ENCODE data around the gene SIGLEC6. TPM values are rescaled to one million over a fixed set of nuclear protein-coding genes. Genes with fewer than 3 reads are reported as not detected.

SIGLEC6 gene
- total RNA-seq, 1 donor: not detected

- H3K79me2 ChIP-seq (ENCODE audit: insufficient read depth, low read length): no peaks in the 10 kb centered on the region
- H2AFZ ChIP-seq (ENCODE audit: low read length): no peak overlapping the region
- no peak overlapping the region for H3K4me3 ChIP-seq (ENCODE audit: insufficient read depth, low read length)
- H3K4me2 ChIP-seq (ENCODE audit: insufficient read depth, low read length): no peak overlapping the region
- TF ChIP-seq CTCF (IDR thresholded peaks at IDR 0.05; ENCODE audit: extremely low read depth, low read depth, low read length): no peak
- no peak for DNase-seq (ENCODE audit: insufficient read length, low spot score, missing footprints)
- no peaks in the 10 kb centered on the region for H3K4me1 ChIP-seq (ENCODE audit: insufficient read depth, low read length)
- no peaks in the 10 kb centered on the region for H4K20me1 ChIP-seq (ENCODE audit: insufficient read depth, low read length)
- no peaks in the 10 kb centered on the region for H3K36me3 ChIP-seq (ENCODE audit: insufficient read depth, low read length)
- H3K27ac ChIP-seq (ENCODE audit: low read depth, low read length): no peak overlapping the region
- H3K9me3 ChIP-seq (ENCODE audit: low read depth, low read length): no peaks in the 10 kb centered on the region
- H3K27me3 ChIP-seq (ENCODE audit: insufficient read depth, low read length): no peaks in the 10 kb centered on the region
Measured at GRCh38 chr19:51469629-51470028, 61.8 kb downstream of the SIGLEC6 start.

GRCh38 chr19:51469162-51469561 lies 62.3 kb downstream of the SIGLEC6 start:
- H4K20me1 ChIP-seq (ENCODE audit: insufficient read depth, low read length): no peaks in the 10 kb centered on the region
- no peaks in the 10 kb centered on the region for H3K4me1 ChIP-seq (ENCODE audit: insufficient read depth, low read length)
- no peaks in the 10 kb centered on the region for H3K9me3 ChIP-seq (ENCODE audit: low read depth, low read length)
- H3K4me2 ChIP-seq (ENCODE audit: insufficient read depth, low read length): no peak overlapping the region
- DNase-seq (ENCODE audit: insufficient read length, low spot score, missing footprints): no peak
- H3K79me2 ChIP-seq (ENCODE audit: insufficient read depth, low read length): no peaks in the 10 kb centered on the region
- no peak overlapping the region for H2AFZ ChIP-seq (ENCODE audit: low read length)
- no peak for TF ChIP-seq CTCF (IDR thresholded peaks at IDR 0.05; ENCODE audit: extremely low read depth, low read depth, low read length)
- H3K4me3 ChIP-seq (ENCODE audit: insufficient read depth, low read length): no peak overlapping the region
- no peak overlapping the region for H3K27ac ChIP-seq (ENCODE audit: low read depth, low read length)
- no peaks in the 10 kb centered on the region for H3K36me3 ChIP-seq (ENCODE audit: insufficient read depth, low read length)
- peaks cover 4% of the 10 kb centered on the region for H3K27me3 ChIP-seq (ENCODE audit: insufficient read depth, low read length)

- no peak overlapping the region for H3K27ac ChIP-seq (ENCODE audit: low read depth, low read length)
- no peak overlapping the region for H2AFZ ChIP-seq (ENCODE audit: low read length)
- no peaks in the 10 kb centered on the region for H3K36me3 ChIP-seq (ENCODE audit: insufficient read depth, low read length)
- H3K4me2 ChIP-seq (ENCODE audit: insufficient read depth, low read length): no peak overlapping the region
- H3K79me2 ChIP-seq (ENCODE audit: insufficient read depth, low read length): no peaks in the 10 kb centered on the region
- no peaks in the 10 kb centered on the region for H4K20me1 ChIP-seq (ENCODE audit: insufficient read depth, low read length)
- DNase-seq (ENCODE audit: insufficient read length, low spot score, missing footprints): no peak
- H3K4me3 ChIP-seq (ENCODE audit: insufficient read depth, low read length): no peak overlapping the region
- TF ChIP-seq CTCF (IDR thresholded peaks at IDR 0.05; ENCODE audit: extremely low read depth, low read depth, low read length): no peak
- no peaks in the 10 kb centered on the region for H3K9me3 ChIP-seq (ENCODE audit: low read depth, low read length)
- H3K27me3 ChIP-seq (ENCODE audit: insufficient read depth, low read length): peaks cover 4% of the 10 kb centered on the region
- H3K4me1 ChIP-seq (ENCODE audit: insufficient read depth, low read length): no peaks in the 10 kb centered on the region
Measured at GRCh38 chr19:51468545-51468920, 62.9 kb downstream of the SIGLEC6 start.

- no peaks in the 10 kb centered on the region for H3K36me3 ChIP-seq (ENCODE audit: insufficient read depth, low read length)
- H3K4me1 ChIP-seq (ENCODE audit: insufficient read depth, low read length): no peaks in the 10 kb centered on the region
- H3K4me2 ChIP-seq (ENCODE audit: insufficient read depth, low read length): no peak overlapping the region
- no peak for TF ChIP-seq CTCF (IDR thresholded peaks at IDR 0.05; ENCODE audit: extremely low read depth, low read depth, low read length)
- no peaks in the 10 kb centered on the region for H3K79me2 ChIP-seq (ENCODE audit: insufficient read depth, low read length)
- no peaks in the 10 kb centered on the region for H3K9me3 ChIP-seq (ENCODE audit: low read depth, low read length)
- H4K20me1 ChIP-seq (ENCODE audit: insufficient read depth, low read length): no peaks in the 10 kb centered on the region
- H3K27me3 ChIP-seq (ENCODE audit: insufficient read depth, low read length): peaks cover 6% of the 10 kb centered on the region
- H3K27ac ChIP-seq (ENCODE audit: low read depth, low read length): no peak overlapping the region
- H2AFZ ChIP-seq (ENCODE audit: low read length): no peak overlapping the region
- DNase-seq (ENCODE audit: insufficient read length, low spot score, missing footprints): no peak
- no peak overlapping the region for H3K4me3 ChIP-seq (ENCODE audit: insufficient read depth, low read length)
Measured at GRCh38 chr19:51467864-51468544, 63.5 kb downstream of the SIGLEC6 start.

Small RNAs within 50 kb of the gene (small RNA-seq; reads per million reads assigned to genes)
- gene AC020914.3: not detected

Other genes starting within 250 kb of the SIGLEC6 start
- gene IGLON5, start 220.0 kb downstream of the SIGLEC6 start, total RNA-seq: not detected in 2 replicates
- gene VSIG10L, start 189.5 kb downstream of the SIGLEC6 start, total RNA-seq: 0.72 and 0.88 TPM in 2 replicates
- 68.4 and 84.3 TPM in 2 replicates for gene ETFB, start 165.3 kb downstream of the SIGLEC6 start, total RNA-seq
- gene CLDND2, start 162.7 kb downstream of the SIGLEC6 start, total RNA-seq: not detected in 2 replicates
- not detected in 2 replicates for gene NKG7, start 159.0 kb downstream of the SIGLEC6 start, total RNA-seq
- not detected in 2 replicates for gene LIM2, start 143.7 kb downstream of the SIGLEC6 start, total RNA-seq
- gene C19orf84, start 141.1 kb downstream of the SIGLEC6 start, total RNA-seq: not detected in 2 replicates
- gene SIGLEC10, start 114.0 kb downstream of the SIGLEC6 start, total RNA-seq: not detected in 2 replicates
- not detected in 2 replicates for gene SIGLEC8, start 73.2 kb downstream of the SIGLEC6 start, total RNA-seq
- gene CEACAM18, start 53.1 kb downstream of the SIGLEC6 start, total RNA-seq: not detected in 2 replicates
- under 0.01 TPM in 1 of 2 replicates, not detected in the other for gene SIGLEC12, start 29.9 kb downstream of the SIGLEC6 start, total RNA-seq
- gene ZNF175, start 39.6 kb upstream of the SIGLEC6 start, total RNA-seq: 6.2 and 7.6 TPM in 2 replicates
- under 0.01 TPM in 1 of 2 replicates, not detected in the other for gene SIGLEC5, start 98.7 kb upstream of the SIGLEC6 start, total RNA-seq
- not detected in 2 replicates for gene SIGLEC14, start 115.2 kb upstream of the SIGLEC6 start, total RNA-seq
- 9.4 and 12.7 TPM in 2 replicates for gene SPACA6, start 161.7 kb upstream of the SIGLEC6 start, total RNA-seq
- gene HAS1, start 192.3 kb upstream of the SIGLEC6 start, total RNA-seq: 5.4 and 6.2 TPM in 2 replicates
- 4.4 and 5.1 TPM in 2 replicates for gene FPR1, start 220.2 kb upstream of the SIGLEC6 start, total RNA-seq
- gene FPR2, start 229.5 kb upstream of the SIGLEC6 start, total RNA-seq: 0.29 and 0.36 TPM in 2 replicates